GM21381 (cell line): ENCODE results near the gene NOTCH1.

ENCODE experiments used
- ATAC-seq: cut with Tn5 transposase; IDR thresholded peaks from one replicate; pipeline ENCODE4 v1.9.1; 2021; ENCODE audit warnings: mild to moderate bottlenecking, moderate library complexity; ENCODE audit not compliant: unreplicated experiment

NOTCH1 gene

GRCh38 chr9:136545965-136546696 lies at the start of gene NOTCH1:
TSS of gene NOTCH1 (minus strand) at chr9:136546048. CDS start at chr9:136545786, 262 bp downstream.
- peak; percentile 61 for ATAC-seq

GRCh38 chr9:136594492-136594891 lies 48.6 kb upstream of the NOTCH1 start:
- no peak for ATAC-seq

GRCh38 chr9:136593581-136593980 lies 47.7 kb upstream of the NOTCH1 start:
- ATAC-seq = no peak

GRCh38 chr9:136592666-136593065 lies 46.8 kb upstream of the NOTCH1 start:
- ATAC-seq = no peak

GRCh38 chr9:136590821-136591752 lies 45.2 kb upstream of the NOTCH1 start:
- ATAC-seq = no peak

GRCh38 chr9:136589766-136590763 lies 44.2 kb upstream of the NOTCH1 start:
- ATAC-seq = no peak

GRCh38 chr9:136588663-136589464 lies 43.0 kb upstream of the NOTCH1 start:
- ATAC-seq = no peak

GRCh38 chr9:136587944-136588662 lies 42.3 kb upstream of the NOTCH1 start:
- no peak for ATAC-seq

GRCh38 chr9:136587145-136587943 lies 41.5 kb upstream of the NOTCH1 start:
- ATAC-seq = no peak

GRCh38 chr9:136586391-136586953 lies 40.6 kb upstream of the NOTCH1 start:
- no peak for ATAC-seq

GRCh38 chr9:136585531-136586120 lies 39.8 kb upstream of the NOTCH1 start:
- no peak for ATAC-seq

- ATAC-seq = no peak
Observed at GRCh38 chr9:136584934-136585333, 39.1 kb upstream of the NOTCH1 start.

- no peak for ATAC-seq
Observed at GRCh38 chr9:136584401-136584932, 38.6 kb upstream of the NOTCH1 start.

- ATAC-seq = no peak
Observed at GRCh38 chr9:136582977-136583735, 37.3 kb upstream of the NOTCH1 start.

- ATAC-seq = no peak
Observed at GRCh38 chr9:136581614-136582447, 36.0 kb upstream of the NOTCH1 start.
